Measurements from ENCODE around the gene IRS2.

IRS2 gene

DNA sequence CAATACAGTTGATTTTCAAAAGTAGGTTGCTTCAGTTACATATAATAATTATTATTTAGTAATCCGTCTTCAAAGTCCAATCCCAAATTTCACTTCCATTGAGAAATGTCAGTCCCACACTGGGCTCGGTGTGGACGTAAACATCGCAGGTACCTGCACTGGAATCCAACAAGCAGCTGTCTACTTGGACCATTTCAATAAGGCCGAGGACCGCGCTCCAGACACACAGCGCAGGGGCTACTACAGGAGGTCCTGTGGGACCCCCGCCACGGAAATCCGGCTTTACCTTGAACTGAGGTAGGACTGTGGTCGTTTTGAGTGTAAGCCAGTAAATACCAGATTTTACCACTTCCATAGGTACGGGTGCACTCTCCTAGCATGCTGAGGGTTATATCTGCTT is 30.8 kb downstream of the IRS2 start:
- Histone ChIP-seq H3K9me3 (ENCODE audit: insufficient read depth, low read length) (no peaks in the 10 kb centered on the region), H3K79me2 (ENCODE audit: insufficient read depth, low read length) (no peaks in the 10 kb centered on the region), H3K27me3 (ENCODE audit: low read length) (no peaks in the 10 kb centered on the region), H3K27ac (ENCODE audit: low read depth, low read length) (no peak overlapping the region), H3K36me3 (ENCODE audit: low read length) (no peaks in the 10 kb centered on the region), H3F3A (ENCODE audit: insufficient read depth) (no peaks in the 10 kb centered on the region), H3K9me2 (replicated peaks; ENCODE audit: insufficient read depth, low read length) (no peaks in the 10 kb centered on the region), H3K4me3 (ENCODE audit: insufficient read depth, low read length, poor library complexity, severe bottlenecking) (no peak overlapping the region), H3K4me2 (ENCODE audit: low read depth, low read length, poor library complexity, severe bottlenecking) (no peak overlapping the region), H3K9ac (ENCODE audit: low read length) (no peak overlapping the region), H2AFZ (ENCODE audit: low read depth, low read length, severe bottlenecking) (no peak overlapping the region), H4K20me1 (ENCODE audit: low read depth, low read length) (no peaks in the 10 kb centered on the region)
- TF ChIP-seq EZH2phosphoT487 (conservative IDR thresholded peaks at IDR 0.05; ENCODE audit: low read length) = no peak
- TF ChIP-seq, protein P1, sequence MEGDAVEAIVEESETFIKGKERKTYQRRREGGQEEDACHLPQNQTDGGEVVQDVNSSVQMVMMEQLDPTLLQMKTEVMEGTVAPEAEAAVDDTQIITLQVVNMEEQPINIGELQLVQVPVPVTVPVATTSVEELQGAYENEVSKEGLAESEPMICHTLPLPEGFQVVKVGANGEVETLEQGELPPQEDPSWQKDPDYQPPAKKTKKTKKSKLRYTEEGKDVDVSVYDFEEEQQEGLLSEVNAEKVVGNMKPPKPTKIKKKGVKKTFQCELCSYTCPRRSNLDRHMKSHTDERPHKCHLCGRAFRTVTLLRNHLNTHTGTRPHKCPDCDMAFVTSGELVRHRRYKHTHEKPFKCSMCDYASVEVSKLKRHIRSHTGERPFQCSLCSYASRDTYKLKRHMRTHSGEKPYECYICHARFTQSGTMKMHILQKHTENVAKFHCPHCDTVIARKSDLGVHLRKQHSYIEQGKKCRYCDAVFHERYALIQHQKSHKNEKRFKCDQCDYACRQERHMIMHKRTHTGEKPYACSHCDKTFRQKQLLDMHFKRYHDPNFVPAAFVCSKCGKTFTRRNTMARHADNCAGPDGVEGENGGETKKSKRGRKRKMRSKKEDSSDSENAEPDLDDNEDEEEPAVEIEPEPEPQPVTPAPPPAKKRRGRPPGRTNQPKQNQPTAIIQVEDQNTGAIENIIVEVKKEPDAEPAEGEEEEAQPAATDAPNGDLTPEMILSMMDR (IDR thresholded peaks at IDR 0.05; ENCODE audit: insufficient read depth, low read length, poor library complexity, severe bottlenecking) = no peak

DNA sequence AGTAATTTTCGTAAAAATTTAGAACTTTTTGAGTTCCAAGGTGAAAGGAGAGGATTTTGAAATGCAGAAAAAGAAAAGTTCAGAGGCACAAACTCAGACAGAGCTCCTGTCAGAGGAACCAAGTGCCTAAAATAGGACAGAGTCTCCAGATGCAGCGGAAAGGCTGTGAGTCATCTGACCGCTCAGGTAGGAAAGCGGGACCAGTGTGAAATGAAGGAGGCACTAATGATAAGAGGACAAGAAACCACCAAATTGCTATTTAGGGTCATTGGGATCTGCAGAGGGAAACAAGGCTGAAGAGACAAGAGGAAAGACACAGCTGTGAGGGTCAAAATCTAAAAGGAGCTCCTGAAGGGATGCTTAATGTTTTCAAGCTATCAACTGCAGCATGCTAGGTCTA is 34.9 kb downstream of the IRS2 start:
- Histone ChIP-seq H3K9me3 (ENCODE audit: insufficient read depth, low read length) (no peaks in the 10 kb centered on the region), H3K27ac (ENCODE audit: low read depth, low read length) (no peak overlapping the region), H3F3A (ENCODE audit: insufficient read depth) (no peaks in the 10 kb centered on the region), H3K4me2 (ENCODE audit: low read depth, low read length, poor library complexity, severe bottlenecking) (no peak overlapping the region), H4K20me1 (ENCODE audit: low read depth, low read length) (no peaks in the 10 kb centered on the region), H2AFZ (ENCODE audit: low read depth, low read length, severe bottlenecking) (no peak overlapping the region), H3K9ac (ENCODE audit: low read length) (no peak overlapping the region), H3K79me2 (ENCODE audit: insufficient read depth, low read length) (no peaks in the 10 kb centered on the region), H3K4me3 (ENCODE audit: insufficient read depth, low read length, poor library complexity, severe bottlenecking) (no peak overlapping the region), H3K36me3 (ENCODE audit: low read length) (no peaks in the 10 kb centered on the region), H3K27me3 (ENCODE audit: low read length) (no peaks in the 10 kb centered on the region), H3K9me2 (replicated peaks; ENCODE audit: insufficient read depth, low read length) (no peaks in the 10 kb centered on the region)
- no peak for TF ChIP-seq EZH2phosphoT487 (conservative IDR thresholded peaks at IDR 0.05; ENCODE audit: low read length)
- TF ChIP-seq, protein P1 (IDR thresholded peaks at IDR 0.05; ENCODE audit: insufficient read depth, low read length, poor library complexity, severe bottlenecking) = no peak

DNA sequence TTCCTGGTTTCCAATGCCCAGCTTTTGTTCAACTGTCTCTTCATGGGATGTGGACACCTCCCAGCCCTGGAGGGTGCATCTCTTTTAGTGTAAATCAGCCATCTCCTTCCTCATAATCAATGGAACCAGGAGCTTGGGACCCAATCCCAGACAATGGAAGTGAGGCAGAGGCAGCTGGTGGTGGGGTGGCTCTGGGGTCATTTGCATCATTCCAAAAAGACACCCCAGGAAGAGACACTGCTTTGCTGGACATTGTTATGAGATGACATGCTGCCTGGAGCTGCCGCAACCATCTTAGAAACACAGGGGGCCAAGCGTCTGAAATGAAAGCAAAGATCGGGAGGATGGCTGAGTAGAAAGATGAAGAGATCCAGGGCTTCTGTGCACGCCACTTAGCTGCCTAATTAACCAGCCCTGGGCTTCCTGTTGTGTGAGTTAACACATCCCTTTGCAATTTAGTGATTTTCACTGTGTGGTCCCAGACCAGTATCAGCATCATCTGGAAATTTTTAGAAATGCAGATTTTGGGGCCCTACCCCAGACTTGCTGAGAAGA is 36.1 kb downstream of the IRS2 start:
- H3K4me2 ChIP-seq (ENCODE audit: low read depth, low read length, poor library complexity, severe bottlenecking) = no peak overlapping the region
- no peaks in the 10 kb centered on the region for H3K36me3 ChIP-seq (ENCODE audit: low read length)
- no peak overlapping the region for H2AFZ ChIP-seq (ENCODE audit: low read depth, low read length, severe bottlenecking)
- H4K20me1 ChIP-seq (ENCODE audit: low read depth, low read length) = no peaks in the 10 kb centered on the region
- no peak overlapping the region for H3K27ac ChIP-seq (ENCODE audit: low read depth, low read length)
- no peaks in the 10 kb centered on the region for H3K9me2 ChIP-seq (replicated peaks; ENCODE audit: insufficient read depth, low read length)
- no peaks in the 10 kb centered on the region for H3K9me3 ChIP-seq (ENCODE audit: insufficient read depth, low read length)
- H3K4me3 ChIP-seq (ENCODE audit: insufficient read depth, low read length, poor library complexity, severe bottlenecking) = no peak overlapping the region
- H3K9ac ChIP-seq (ENCODE audit: low read length) = no peak overlapping the region
- no peaks in the 10 kb centered on the region for H3F3A ChIP-seq (ENCODE audit: insufficient read depth)
- TF ChIP-seq, protein P1 (IDR thresholded peaks at IDR 0.05; ENCODE audit: insufficient read depth, low read length, poor library complexity, severe bottlenecking) = no peak
- no peak for TF ChIP-seq EZH2phosphoT487 (conservative IDR thresholded peaks at IDR 0.05; ENCODE audit: low read length)
- H3K27me3 ChIP-seq (ENCODE audit: low read length) = no peaks in the 10 kb centered on the region
- no peaks in the 10 kb centered on the region for H3K79me2 ChIP-seq (ENCODE audit: insufficient read depth, low read length)
